Stimulated activated naive CD8-positive, alpha-beta T cell treated with anti-CD3 and anti-CD28 coated beads, Interleukin-15, amount 100 ng/mL, for 72 hours (primary cell): ENCODE measurements around the gene RAB20.
A peak's percentile ranks its signal among the peaks of the same experiment; 100 is the strongest.

Source experiments
- ATAC-seq: fragments of 150-1000 bp; cut with Tn5 transposase; 2 replicates; pipeline ENCODE4 v1.10.0; 2021; ENCODE audit warnings: mild to moderate bottlenecking, moderate library complexity
- DNase-seq, 2 donors: peaks; one replicate each; pipeline ENCODE4 v3.0.0; 2021 to 2022
- H3K27ac Mint-ChIP-seq, 2 donors: one replicate each; pipeline ENCODE4 v1.8.0; 2022; ENCODE audit warnings: mild to moderate bottlenecking in 2 of 2, mixed read lengths in 2 of 2, moderate library complexity in 2 of 2
- H3K27me3 Mint-ChIP-seq: one replicate; pipeline ENCODE4 v1.8.0; 2022; ENCODE audit warnings: mixed read lengths
- H3K4me1 Mint-ChIP-seq: one replicate; pipeline ENCODE4 v1.8.0; 2022; ENCODE audit warnings: mild to moderate bottlenecking, mixed read lengths
- H3K4me3 Mint-ChIP-seq, 2 donors: one replicate each; pipeline ENCODE4 v1.8.0; 2022; ENCODE audit warnings: mild to moderate bottlenecking in 2 of 2, mixed read lengths in 2 of 2, moderate library complexity in 1 of 2
- H3K9me3 Mint-ChIP-seq, 2 donors: one replicate each; pipeline ENCODE4 v1.8.0; 2022; ENCODE audit warnings: mixed read lengths in 2 of 2

The RAB20 gene

DNA sequence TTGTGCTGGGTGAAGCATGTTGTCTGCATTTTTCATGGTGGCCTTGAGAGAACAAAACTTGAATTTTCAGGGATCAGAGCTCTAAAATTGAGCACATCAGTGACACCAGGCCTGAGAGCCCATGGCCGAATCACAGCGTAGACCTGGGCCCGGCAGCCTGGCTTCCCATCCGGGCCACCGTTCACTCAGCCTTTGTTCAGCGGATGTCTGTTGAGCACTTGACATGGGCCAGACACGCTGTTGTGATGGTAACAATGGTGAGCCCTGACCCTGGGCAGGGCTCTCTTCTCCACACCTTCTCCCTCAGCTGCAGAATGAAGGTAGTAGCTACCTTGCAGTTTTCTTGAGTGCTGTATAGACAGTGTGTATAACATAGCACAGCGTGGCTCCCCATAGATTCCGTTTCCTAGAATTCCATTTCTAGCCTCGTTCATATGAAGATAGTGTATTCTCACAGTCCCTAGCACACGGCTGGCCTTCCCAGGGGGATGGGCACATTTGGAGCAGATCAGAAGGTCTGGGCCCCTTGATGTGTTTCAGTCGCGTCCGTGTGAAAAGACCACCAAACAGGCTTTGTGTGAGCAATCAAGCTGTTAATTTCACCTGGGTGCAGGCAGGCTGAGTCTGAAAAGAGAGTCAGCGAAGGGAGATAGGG, 75.3 kb downstream of the RAB20 start:
- ATAC-seq = no peak
- no peak overlapping the region for H3K27ac Mint-ChIP-seq
- H3K4me1 Mint-ChIP-seq = no peaks in the 10 kb centered on the region
- peaks cover 9% of the 10 kb centered on the region for H3K27me3 Mint-ChIP-seq
- H3K9me3 Mint-ChIP-seq = no peaks in the 10 kb centered on the region
- no peak overlapping the region for H3K4me3 Mint-ChIP-seq
- DNase-seq = no peak

DNA sequence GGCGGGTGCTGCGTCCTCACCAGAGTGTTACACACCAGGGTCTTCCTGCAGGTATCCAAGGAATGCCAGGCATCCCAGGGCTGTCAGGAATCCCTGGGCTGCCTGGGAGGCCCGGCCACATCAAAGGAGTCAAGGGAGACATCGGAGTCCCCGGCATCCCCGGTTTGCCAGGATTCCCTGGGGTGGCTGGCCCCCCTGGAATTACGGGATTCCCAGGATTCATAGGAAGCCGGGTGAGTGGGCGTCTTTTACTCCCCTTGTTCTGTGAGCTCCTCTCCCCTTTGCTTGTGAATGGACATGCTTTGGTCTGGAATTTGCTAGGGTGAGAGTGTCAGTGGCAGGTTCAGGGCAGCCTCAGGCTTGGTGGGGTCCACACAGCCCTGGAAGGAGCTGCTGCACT, 75.9 kb downstream of the RAB20 start:
- Mint-ChIP-seq H3K9me3 (no peaks in the 10 kb centered on the region), H3K27ac (no peak overlapping the region), H3K27me3 (peaks cover 9% of the 10 kb centered on the region), H3K4me1 (no peaks in the 10 kb centered on the region), H3K4me3 (no peak overlapping the region)
- DNase-seq (no peak), ATAC-seq (no peak)

DNA sequence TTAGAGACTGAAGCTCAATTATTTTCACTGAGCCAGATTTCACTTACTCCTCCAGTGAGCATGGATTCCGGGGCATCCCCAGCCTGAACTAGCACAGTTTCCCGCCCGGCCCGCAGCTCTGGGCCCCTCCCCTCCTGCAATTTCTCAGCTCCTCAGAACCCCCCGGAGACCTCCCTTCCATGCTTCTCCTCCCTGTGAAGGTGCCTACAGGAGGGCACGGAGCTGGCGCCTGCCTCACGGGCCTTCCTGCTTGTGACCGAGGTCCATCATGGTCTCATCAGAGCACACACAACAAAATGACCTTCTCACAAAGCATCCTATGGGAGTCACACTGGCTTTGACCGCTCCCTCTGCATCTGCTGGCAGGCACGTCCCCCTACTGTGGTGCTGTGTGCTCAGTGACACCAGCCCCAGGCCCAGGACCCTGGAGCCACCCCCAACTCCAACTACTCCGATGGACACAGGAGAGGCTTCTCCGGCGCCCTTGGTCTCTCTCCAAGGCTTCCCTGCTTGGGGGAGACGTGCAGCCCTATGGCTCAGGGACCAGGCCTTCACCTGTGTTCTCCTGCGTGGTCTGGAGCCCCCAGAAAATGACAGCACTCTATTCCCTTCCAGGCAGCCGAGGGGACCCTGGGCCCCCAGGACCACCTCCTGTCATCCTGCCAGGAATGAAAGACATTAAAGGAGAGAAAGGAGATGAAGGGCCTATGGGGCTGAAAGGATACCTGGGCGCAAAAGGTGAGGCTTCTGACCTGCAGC, 77.1 kb downstream of the RAB20 start:
- Mint-ChIP-seq H3K9me3 (no peaks in the 10 kb centered on the region), H3K27me3 (peaks cover 18% of the 10 kb centered on the region), H3K4me3 (no peak overlapping the region), H3K4me1 (no peaks in the 10 kb centered on the region), H3K27ac (no peak overlapping the region)
- DNase-seq (no peak), ATAC-seq (peak; percentile 26)

DNA sequence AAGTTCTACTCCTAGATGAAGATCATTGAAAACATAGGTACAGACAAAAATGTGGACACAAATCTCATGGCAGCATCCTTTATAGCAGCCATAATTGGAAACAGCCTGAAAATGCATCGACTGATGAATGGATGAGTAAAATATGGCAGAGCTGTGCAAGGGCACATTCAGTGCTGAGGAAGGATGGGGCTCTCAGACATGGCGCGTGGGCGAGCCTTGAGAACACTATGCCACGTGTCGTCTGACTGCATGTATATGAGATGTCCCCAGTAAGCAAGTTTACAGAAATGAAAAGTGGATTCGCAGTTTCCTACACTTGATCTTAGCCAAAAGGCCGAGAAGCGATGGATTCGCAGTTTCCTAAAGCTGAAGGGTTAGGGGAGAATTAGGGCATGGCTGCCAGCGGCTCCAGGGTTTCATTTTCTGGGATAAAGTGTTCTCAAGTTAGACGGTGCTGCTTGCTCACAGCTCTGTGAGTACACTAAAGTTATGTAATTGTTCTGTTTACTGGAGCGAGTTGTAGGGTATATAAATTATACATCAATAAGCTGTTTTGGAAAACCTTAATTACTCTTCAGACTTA, 78.0 kb downstream of the RAB20 start:
- Mint-ChIP-seq H3K4me1 (no peaks in the 10 kb centered on the region), H3K4me3 (no peak overlapping the region), H3K27ac (no peak overlapping the region), H3K9me3 (no peaks in the 10 kb centered on the region), H3K27me3 (peaks cover 28% of the 10 kb centered on the region)
- no peak for ATAC-seq
- no peak for DNase-seq

DNA sequence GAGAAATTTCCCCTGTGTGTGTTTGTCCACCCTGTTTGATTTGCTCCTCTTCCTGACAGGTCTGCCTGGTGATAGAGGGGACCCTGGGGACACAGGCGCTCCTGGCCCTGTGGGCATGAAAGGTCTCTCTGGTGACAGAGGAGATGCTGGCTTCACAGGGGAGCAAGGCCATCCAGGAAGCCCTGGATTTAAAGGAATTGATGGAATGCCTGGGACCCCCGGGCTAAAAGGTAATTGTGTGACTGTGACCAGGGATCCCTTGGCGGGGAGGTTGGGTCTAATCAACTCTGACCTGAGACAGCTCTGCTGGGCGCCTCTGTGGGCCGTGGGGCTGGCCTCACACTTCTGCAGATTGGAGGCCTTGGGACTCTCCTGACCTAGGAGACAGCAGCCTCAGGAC, 81.4 kb downstream of the RAB20 start:
- Mint-ChIP-seq H3K27me3 (peaks cover 50% of the 10 kb centered on the region), H3K4me1 (no peaks in the 10 kb centered on the region), H3K4me3 (no peak overlapping the region), H3K9me3 (no peaks in the 10 kb centered on the region), H3K27ac (no peak overlapping the region)
- no peak for ATAC-seq
- no peak for DNase-seq

DNA sequence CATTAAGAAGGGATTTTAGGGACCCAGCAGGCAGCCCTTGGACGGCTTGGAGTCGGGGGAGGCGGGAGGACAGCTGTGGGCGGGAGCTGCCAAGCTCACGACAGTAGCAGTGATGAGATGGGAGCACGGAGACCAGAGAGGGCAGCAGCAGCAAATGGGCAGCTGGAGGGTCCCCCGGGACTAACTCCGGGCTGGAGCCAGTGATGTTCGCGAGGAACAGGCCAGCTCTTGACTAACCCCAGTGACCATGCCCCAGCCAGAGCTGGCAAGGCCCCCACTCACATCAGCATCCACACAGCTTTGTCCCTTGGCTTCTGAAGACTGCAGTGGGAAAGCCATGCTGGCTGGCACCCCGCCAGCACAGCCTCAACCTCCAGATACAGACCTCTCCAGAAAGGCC, 81.9 kb downstream of the RAB20 start:
- no peak for DNase-seq
- H3K9me3 Mint-ChIP-seq = no peaks in the 10 kb centered on the region

DNA sequence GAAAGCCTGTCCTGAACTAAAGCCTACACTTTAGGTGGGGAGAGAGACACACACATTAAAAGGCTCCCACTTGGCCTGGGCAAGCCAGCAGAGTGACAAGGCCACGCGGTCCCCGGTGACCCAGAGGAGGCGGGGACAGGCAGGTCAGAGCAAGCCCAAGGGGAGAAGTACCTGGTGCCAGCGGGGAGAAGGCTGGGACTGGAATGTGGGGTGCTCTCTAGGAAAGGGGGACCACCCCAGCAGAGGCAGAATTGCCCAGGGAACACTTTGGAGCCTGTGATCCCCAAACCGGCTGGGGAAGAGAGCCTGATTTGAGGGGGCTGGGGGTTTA, 82.3 kb downstream of the RAB20 start:
- Mint-ChIP-seq H3K27me3 (peaks cover 50% of the 10 kb centered on the region), H3K4me1 (no peaks in the 10 kb centered on the region), H3K9me3 (no peaks in the 10 kb centered on the region), H3K4me3 (no peak overlapping the region), H3K27ac (peak overlapping the region in 1 of 2 donors; percentile 61)
- DNase-seq = no peak
- no peak for ATAC-seq

More for the DNA sequence above, 81.9 kb downstream of the RAB20 start:
- Mint-ChIP-seq H3K27ac (peak overlapping the region in 1 of 2 donors; percentile 61), H3K4me1 (no peaks in the 10 kb centered on the region), H3K4me3 (no peak overlapping the region), H3K27me3 (peaks cover 50% of the 10 kb centered on the region)
- no peak for ATAC-seq

DNA sequence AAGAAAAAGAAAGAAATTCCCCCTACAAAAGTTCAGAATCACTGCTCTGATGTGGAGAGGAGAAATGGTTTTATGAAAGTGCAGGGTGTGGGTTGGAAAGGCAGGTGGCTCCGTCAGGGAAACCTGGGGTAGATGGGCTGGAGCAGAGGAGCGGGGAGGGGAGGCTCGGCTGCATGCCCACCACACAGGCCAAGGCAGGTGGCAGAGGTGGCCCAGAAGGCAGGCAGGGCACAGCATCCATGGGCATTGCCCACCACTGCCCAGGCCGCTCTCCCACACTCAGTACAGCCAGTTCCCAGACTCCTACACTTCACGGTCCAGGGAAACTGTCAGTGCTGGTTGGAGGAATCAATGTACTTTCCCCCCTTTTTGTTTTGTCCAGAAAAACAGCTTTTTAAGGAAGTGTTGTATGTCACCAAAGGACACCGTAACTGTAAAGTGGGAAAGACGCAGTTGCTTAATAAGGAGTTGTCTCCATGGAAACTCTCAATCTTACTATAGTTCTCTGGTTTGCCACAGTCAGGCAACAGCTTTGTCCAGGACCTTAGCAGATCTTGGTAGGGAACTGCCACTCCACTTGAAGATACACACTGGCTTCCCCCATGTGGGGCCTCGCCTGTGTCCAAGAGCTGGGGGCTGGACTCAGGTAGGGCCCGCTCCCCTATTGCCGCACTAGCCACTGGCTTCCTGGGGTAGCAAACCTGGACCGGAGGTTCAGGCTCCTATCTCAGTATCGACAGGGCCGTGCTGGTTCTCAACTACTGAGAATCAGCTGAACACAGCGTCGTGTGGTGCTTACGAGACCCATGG, 82.9 kb downstream of the RAB20 start:
- H3K27ac Mint-ChIP-seq = peak overlapping the region in 1 of 2 donors; percentile 21
- ATAC-seq (no peak), DNase-seq (no peak)
- H3K9me3 Mint-ChIP-seq = no peaks in the 10 kb centered on the region
- peaks cover 50% of the 10 kb centered on the region for H3K27me3 Mint-ChIP-seq
- H3K4me3 Mint-ChIP-seq = no peak overlapping the region
- no peaks in the 10 kb centered on the region for H3K4me1 Mint-ChIP-seq

DNA sequence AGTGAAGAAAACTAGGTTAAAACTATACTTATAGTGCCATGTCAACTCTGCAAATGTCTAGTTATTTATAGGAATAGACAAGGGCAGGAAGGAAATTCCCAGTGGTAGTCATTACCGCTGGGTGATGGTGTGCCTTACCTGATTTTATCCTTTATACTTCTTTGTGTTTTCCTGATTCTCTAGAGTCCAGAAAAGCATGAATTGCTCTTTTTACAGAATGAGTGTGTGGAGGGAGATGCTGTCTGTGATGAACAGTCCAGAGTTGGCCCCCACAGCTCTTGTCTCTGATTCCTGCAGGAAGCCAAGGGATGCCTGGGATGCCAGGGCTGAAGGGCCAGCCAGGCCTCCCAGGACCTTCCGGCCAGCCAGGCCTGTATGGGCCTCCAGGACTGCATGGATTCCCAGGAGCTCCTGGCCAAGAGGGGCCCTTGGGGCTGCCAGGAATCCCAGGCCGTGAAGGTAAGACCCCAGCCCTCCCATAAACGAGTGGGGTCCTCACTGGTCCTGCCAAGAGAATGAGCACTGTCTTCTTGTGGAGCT, 83.7 kb downstream of the RAB20 start:
- DNase-seq (no peak), ATAC-seq (no peak)
- Mint-ChIP-seq H3K27me3 (peaks cover 50% of the 10 kb centered on the region), H3K27ac (no peak overlapping the region), H3K4me3 (no peak overlapping the region), H3K9me3 (no peaks in the 10 kb centered on the region), H3K4me1 (no peaks in the 10 kb centered on the region)

DNA sequence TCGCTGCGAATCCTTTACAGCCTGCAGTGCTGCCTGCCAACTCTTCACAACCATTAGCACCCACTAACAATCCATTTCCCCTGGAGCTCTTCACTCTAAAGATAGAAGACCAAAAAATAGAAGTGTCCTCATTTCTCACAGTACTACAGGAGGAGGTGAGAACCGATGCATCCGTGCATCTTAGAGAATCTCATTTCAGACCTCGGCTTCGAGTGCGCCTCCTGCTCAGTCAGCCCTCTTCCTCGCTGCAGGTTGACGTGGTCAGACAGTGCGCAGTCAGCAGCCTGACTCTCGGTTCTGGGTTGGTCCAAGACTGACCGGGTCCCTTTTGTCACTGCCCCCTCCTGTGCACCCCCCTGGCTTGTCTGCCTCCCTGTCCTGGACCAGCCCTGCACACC, 85.3 kb downstream of the RAB20 start:
- no peak for ATAC-seq
- Mint-ChIP-seq H3K4me1 (peaks cover 6% of the 10 kb centered on the region), H3K4me3 (no peak overlapping the region), H3K27me3 (peaks cover 49% of the 10 kb centered on the region), H3K27ac (no peak overlapping the region), H3K9me3 (no peaks in the 10 kb centered on the region)
- no peak for DNase-seq

DNA sequence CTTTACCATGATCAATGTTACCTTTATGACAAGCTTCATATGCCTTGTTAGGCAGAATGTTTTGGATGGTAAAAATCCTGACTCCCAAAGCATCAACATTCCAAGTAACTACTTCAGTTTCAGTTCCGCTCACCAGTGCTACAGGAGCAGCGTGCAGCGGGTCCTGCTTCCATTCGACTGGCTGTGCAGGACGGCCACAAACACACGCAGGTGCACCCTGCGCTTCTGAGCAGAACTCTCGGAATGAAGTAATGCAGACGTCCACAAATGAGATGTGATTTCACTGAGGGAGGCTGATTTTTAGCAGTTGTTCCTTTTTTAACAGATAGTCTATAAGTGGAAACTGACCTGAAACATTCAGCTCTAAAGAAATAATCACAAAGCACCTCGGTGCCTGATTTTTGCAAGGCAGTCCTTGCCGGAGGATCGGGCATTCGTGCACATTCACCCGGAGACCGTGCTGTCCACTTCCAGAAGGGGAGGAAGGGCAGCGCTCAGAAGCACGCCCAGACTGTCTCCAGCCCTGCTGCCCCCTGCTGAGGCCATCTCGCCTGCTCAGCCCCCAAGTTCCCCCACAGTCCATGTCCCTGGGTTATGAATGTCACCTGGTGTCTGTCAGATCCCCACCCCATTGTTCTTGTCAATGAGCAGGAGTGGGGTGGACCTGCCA, 85.8 kb downstream of the RAB20 start:
- H3K4me1 Mint-ChIP-seq = peaks cover 6% of the 10 kb centered on the region
- no peaks in the 10 kb centered on the region for H3K9me3 Mint-ChIP-seq
- DNase-seq (no peak), ATAC-seq (no peak)
- H3K27me3 Mint-ChIP-seq = peaks cover 54% of the 10 kb centered on the region
- H3K4me3 Mint-ChIP-seq = no peak overlapping the region
- H3K27ac Mint-ChIP-seq = no peak overlapping the region

DNA sequence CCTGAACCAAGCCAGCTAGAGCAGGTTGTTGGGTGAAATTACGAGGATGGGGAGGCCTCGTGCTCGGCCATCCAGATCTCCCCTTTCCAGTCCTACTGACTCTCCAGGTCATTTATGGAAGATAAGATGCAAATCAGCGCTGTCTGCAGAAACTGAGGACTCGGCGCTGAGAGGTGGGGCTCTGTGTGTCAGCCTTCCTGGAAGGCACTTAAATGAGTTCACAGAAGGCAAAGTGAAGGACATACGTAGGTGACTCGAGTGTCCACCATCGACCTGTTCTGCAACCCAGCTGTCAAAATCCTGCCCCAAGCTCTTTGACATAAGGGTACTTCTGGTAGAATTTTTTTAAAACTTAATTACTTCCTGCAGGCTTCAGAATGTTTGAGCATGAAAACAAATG, 86.4 kb downstream of the RAB20 start:
- Mint-ChIP-seq H3K27me3 (peaks cover 56% of the 10 kb centered on the region), H3K27ac (no peak overlapping the region)

DNA sequence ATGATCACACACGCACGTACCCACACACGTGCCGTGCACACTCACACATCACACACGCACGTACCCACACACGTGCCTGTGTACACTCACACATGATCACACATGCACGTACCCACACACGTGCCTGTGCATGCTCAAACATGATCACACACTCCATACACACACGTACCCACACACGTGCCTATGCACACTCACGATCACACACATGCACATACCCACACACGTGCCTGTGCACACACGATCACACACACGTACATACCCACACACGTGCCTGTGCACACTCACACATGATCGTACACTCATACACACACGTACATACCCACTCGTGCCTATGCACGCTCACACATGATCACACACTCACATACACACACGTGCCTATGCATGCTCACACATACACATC, 86.8 kb downstream of the RAB20 start:
- no peak for ATAC-seq
- H3K9me3 Mint-ChIP-seq = no peaks in the 10 kb centered on the region
- H3K4me3 Mint-ChIP-seq = no peak overlapping the region
- DNase-seq = no peak
- H3K4me1 Mint-ChIP-seq = peaks cover 6% of the 10 kb centered on the region
- H3K27me3 Mint-ChIP-seq = peaks cover 52% of the 10 kb centered on the region
- no peak overlapping the region for H3K27ac Mint-ChIP-seq

More for the DNA sequence above, 86.4 kb downstream of the RAB20 start:
- DNase-seq (no peak), ATAC-seq (no peak)
- Mint-ChIP-seq H3K4me3 (no peak overlapping the region), H3K4me1 (peaks cover 6% of the 10 kb centered on the region), H3K9me3 (no peaks in the 10 kb centered on the region)
